Neural progenitor cell (in vitro differentiated cells): ENCODE measurements around the gene ATP1B3. TPM values are rescaled to one million over a fixed set of nuclear protein-coding genes. Genes with fewer than 3 reads are reported as not detected.
"Not testable (repeated sequence)": the region's sequence is repeated elsewhere in the genome, so short reads cannot be mapped to it uniquely, and the experiment has no call there.

Source experiments
- DNase-seq: peaks from one replicate; pipeline ENCODE4 v3.0.0-alpha.2; 2016; ENCODE audit warnings: low spot score
- H2AFZ ChIP-seq: fragments of 200-600 bp; sonication (generic); replicated peaks from 2 replicates; pipeline ENCODE4 v1.6.1; 2016; ENCODE audit warnings: antibody characterized with exemption
- H3F3A ChIP-seq: fragments of 200-600 bp; sonication (generic); 2 replicates; pipeline ENCODE4 v1.6.1; 2016; ENCODE audit warnings: antibody characterized with exemption, low read depth
- H3K27ac ChIP-seq: fragments of 200-600 bp; sonication (generic); 2 replicates; pipeline ENCODE4 v1.5.1; 2016; ENCODE audit warnings: mild to moderate bottlenecking
- H3K27me3 ChIP-seq: fragments of 200-600 bp; sonication (generic); 2 replicates; pipeline ENCODE4 v1.6.1; 2016; ENCODE audit warnings: mild to moderate bottlenecking, moderate library complexity
- H3K36me3 ChIP-seq: fragments of 200-600 bp; sonication (generic); 2 replicates; pipeline ENCODE4 v1.5.1; 2016
- H3K4me1 ChIP-seq: fragments of 200-600 bp; sonication (generic); 2 replicates; pipeline ENCODE4 v1.6.1; 2016; ENCODE audit warnings: mixed run types
- H3K4me2 ChIP-seq: fragments of 200-600 bp; sonication (generic); 2 replicates; pipeline ENCODE4 v1.6.1; 2016
- H3K4me3 ChIP-seq: fragments of 200-600 bp; sonication (generic); 2 replicates; pipeline ENCODE4 v1.5.1; 2016
- H3K79me2 ChIP-seq: fragments of 200-600 bp; sonication (generic); 2 replicates; pipeline ENCODE4 v1.6.1; 2016; ENCODE audit warnings: low read depth
- H3K9ac ChIP-seq: fragments of 200-600 bp; sonication (generic); 2 replicates; pipeline ENCODE4 v1.6.1; 2016
- H3K9me3 ChIP-seq: fragments of 200-600 bp; sonication (generic); 2 replicates; pipeline ENCODE4 v1.5.1; 2016; ENCODE audit warnings: low read depth
- H4K20me1 ChIP-seq: fragments of 200-600 bp; sonication (generic); 2 replicates; pipeline ENCODE4 v1.6.1; 2016; ENCODE audit warnings: low read depth
- H3K27ac Mint-ChIP-seq: 3 replicates; pipeline ENCODE4 v1.8.0; 2021; ENCODE audit warnings: mixed read lengths
- H3K27me3 Mint-ChIP-seq: 2 replicates; pipeline ENCODE4 v1.8.0; 2022; ENCODE audit warnings: low read depth, mild to moderate bottlenecking, inconsistent platforms, moderate library complexity, mixed read lengths; ENCODE audit not compliant: insufficient read depth
- H3K36me3 Mint-ChIP-seq: 3 replicates; pipeline ENCODE4 v1.8.0; 2021; ENCODE audit warnings: mixed read lengths
- H3K4me1 Mint-ChIP-seq: 3 replicates; pipeline ENCODE4 v1.8.0; 2021; ENCODE audit warnings: mixed read lengths
- H3K4me3 Mint-ChIP-seq: 3 replicates; pipeline ENCODE4 v1.8.0; 2021; ENCODE audit warnings: mild to moderate bottlenecking, moderate library complexity, mixed read lengths
- H3K9me3 Mint-ChIP-seq: 3 replicates; pipeline ENCODE4 v1.8.0; 2020; ENCODE audit warnings: mixed read lengths
- CTCF ChIP-seq: fragments of 200-600 bp; sonication (generic); IDR thresholded peaks from 2 replicates; pipeline ENCODE4 v1.5.1; 2017; ENCODE audit warnings: antibody characterized with exemption, mild to moderate bottlenecking
- EZH2 ChIP-seq: fragments of 200-600 bp; sonication (generic); IDR thresholded peaks from 2 replicates; pipeline ENCODE4 v1.6.1; 2017; ENCODE audit warnings: antibody characterized with exemption, mild to moderate bottlenecking, moderate library complexity
- EZH2phosphoT487 ChIP-seq: fragments of 200-600 bp; sonication (generic); IDR thresholded peaks from 2 replicates; pipeline ENCODE4 v1.6.1; 2017; ENCODE audit warnings: antibody characterized with exemption
- total RNA-seq: library from RNA; depleted of rRNA; stranded (reverse); fragments of >200 nt; gene quantifications from 2 replicates; pipeline ENCODE4 v1.2.3, GENCODE V29; 2015; ENCODE audit warnings: low replicate concordance

ATP1B3 gene
- total RNA-seq, 1 donor from 2014 or later, result 95.6 TPM

DNA sequence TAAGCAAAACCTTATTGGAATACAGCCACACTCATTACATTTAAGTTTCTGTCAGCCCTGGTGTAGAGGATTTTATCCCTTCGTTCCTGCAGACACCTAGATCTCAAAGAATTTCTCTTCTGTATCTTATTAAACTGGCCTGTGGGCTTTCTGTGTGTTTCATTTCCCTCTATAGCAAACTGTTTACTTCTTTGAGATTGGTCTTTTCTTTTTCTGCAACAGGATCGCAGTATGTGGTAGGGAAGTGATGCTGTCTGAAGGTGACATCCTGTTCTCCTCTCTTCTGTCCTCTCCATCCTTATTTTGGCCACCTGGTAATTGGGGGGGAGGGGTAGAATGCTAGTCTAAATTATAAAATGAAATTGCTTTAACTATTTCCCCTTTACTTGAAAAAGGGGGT is 25.5 kb downstream of the ATP1B3 start:
- Mint-ChIP-seq H3K27me3 (no peaks in the 10 kb centered on the region), H3K4me3 (no peak overlapping the region), H3K4me1 (no peaks in the 10 kb centered on the region), H3K9me3 (peaks cover 28% of the 10 kb centered on the region), H3K27ac (no peak overlapping the region), H3K36me3 (peaks cover 31% of the 10 kb centered on the region)
- Histone ChIP-seq H3F3A (no peaks in the 10 kb centered on the region), H2AFZ (no peak overlapping the region), H3K4me1 (no peaks in the 10 kb centered on the region), H3K36me3 (peaks cover 28% of the 10 kb centered on the region), H3K9ac (no peak overlapping the region), H3K4me2 (no peak overlapping the region), H4K20me1 (no peaks in the 10 kb centered on the region), H3K27ac (no peak overlapping the region), H3K9me3 (peaks cover 12% of the 10 kb centered on the region), H3K79me2 (peaks cover 52% of the 10 kb centered on the region), H3K27me3 (no peaks in the 10 kb centered on the region), H3K4me3 (no peak overlapping the region)
- no peak for DNase-seq
- TF ChIP-seq EZH2phosphoT487, result no peak
- no peak for TF ChIP-seq EZH2
- no peak for TF ChIP-seq CTCF

- peaks cover 12% of the 10 kb centered on the region for H3K9me3 Mint-ChIP-seq
- Histone ChIP-seq H3F3A (no peaks in the 10 kb centered on the region), H3K4me3 (no peak overlapping the region), H4K20me1 (no peaks in the 10 kb centered on the region), H3K36me3 (peaks cover 14% of the 10 kb centered on the region), H3K27ac (no peak overlapping the region), H3K79me2 (peaks cover 30% of the 10 kb centered on the region), H3K4me1 (no peaks in the 10 kb centered on the region), H2AFZ (no peak overlapping the region), H3K9ac (no peak overlapping the region), H3K9me3 (peaks cover 7% of the 10 kb centered on the region), H3K27me3 (no peaks in the 10 kb centered on the region), H3K4me2 (no peak overlapping the region)
- no peak overlapping the region for H3K27ac Mint-ChIP-seq
- no peaks in the 10 kb centered on the region for H3K27me3 Mint-ChIP-seq
- peaks cover 30% of the 10 kb centered on the region for H3K36me3 Mint-ChIP-seq
- no peak for TF ChIP-seq CTCF
- TF ChIP-seq EZH2, result no peak
- H3K4me3 Mint-ChIP-seq, result no peak overlapping the region
- no peak for DNase-seq
- H3K4me1 Mint-ChIP-seq, result no peaks in the 10 kb centered on the region
These were observed 27.8 kb downstream of the ATP1B3 start for GRCh38 chr3:141904203-141904602.

DNA sequence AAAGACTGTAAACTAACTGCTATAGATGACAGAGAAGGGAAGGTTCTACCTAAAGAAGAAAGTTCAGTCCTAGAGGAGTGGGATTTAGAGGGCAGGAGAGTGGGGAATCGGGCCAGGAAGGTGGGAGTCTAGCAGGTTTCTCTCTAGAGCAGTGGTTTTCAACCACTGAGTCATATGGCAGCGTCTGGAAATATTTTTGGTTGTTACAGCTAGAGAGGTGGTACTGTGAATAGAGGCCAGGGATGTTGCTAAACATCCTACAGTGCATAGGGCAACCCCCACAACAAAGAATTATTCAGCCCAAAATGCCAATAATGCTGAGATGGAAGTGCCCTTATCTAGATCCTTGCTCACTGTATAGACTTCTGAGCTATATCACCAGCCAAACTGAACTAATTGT is 28.7 kb downstream of the ATP1B3 start:
- Histone ChIP-seq H4K20me1 (no peaks in the 10 kb centered on the region), H3K4me2 (no peak overlapping the region), H3K36me3 (peaks cover 14% of the 10 kb centered on the region), H3K27ac (no peak overlapping the region), H2AFZ (no peak overlapping the region), H3K27me3 (no peaks in the 10 kb centered on the region), H3K79me2 (peaks cover 21% of the 10 kb centered on the region), H3F3A (no peaks in the 10 kb centered on the region), H3K4me1 (no peaks in the 10 kb centered on the region), H3K9ac (no peak overlapping the region), H3K4me3 (no peak overlapping the region), H3K9me3 (peaks cover 4% of the 10 kb centered on the region)
- Mint-ChIP-seq H3K27me3 (no peaks in the 10 kb centered on the region), H3K4me3 (no peak overlapping the region), H3K27ac (no peak overlapping the region), H3K9me3 (peaks cover 7% of the 10 kb centered on the region), H3K4me1 (no peaks in the 10 kb centered on the region), H3K36me3 (peaks cover 33% of the 10 kb centered on the region)
- no peak for DNase-seq
- no peak for TF ChIP-seq EZH2
- no peak for TF ChIP-seq CTCF

DNA sequence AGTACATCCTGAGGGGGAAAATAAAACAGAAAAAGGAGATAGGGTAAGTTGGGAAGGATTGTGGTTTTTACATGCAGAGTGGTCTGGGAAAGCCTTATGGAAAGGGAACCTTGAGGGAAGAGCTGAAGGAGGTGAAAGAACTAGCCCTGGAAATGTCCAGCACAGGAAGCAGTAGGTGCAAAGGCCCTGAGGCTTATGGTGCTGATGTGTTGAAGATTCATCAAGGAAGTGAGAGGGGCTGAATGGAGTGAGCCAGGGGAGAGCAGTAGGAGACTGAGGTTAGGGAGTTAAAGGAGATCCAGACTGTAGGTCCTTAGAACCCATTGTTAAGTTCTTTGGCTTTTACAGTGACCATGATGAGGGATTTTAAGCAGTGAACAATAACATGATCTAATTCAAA is 33.0 kb downstream of the ATP1B3 start:
- Mint-ChIP-seq H3K9me3 (peaks cover 7% of the 10 kb centered on the region), H3K27ac (no peak overlapping the region), H3K4me3 (no peak overlapping the region), H3K36me3 (peaks cover 55% of the 10 kb centered on the region), H3K27me3 (no peaks in the 10 kb centered on the region), H3K4me1 (no peaks in the 10 kb centered on the region)
- no peak overlapping the region for H2AFZ ChIP-seq
- H3K27ac ChIP-seq, result no peak overlapping the region
- no peaks in the 10 kb centered on the region for H3K79me2 ChIP-seq
- H3K4me3 ChIP-seq, result no peak overlapping the region
- H3K36me3 ChIP-seq, result peaks cover 26% of the 10 kb centered on the region
- H3K27me3 ChIP-seq, result no peaks in the 10 kb centered on the region
- no peak overlapping the region for H3K4me2 ChIP-seq
- DNase-seq, result no peak
- no peaks in the 10 kb centered on the region for H3K4me1 ChIP-seq
- H3K9ac ChIP-seq, result no peak overlapping the region
- H4K20me1 ChIP-seq, result no peaks in the 10 kb centered on the region
- H3K9me3 ChIP-seq, result no peaks in the 10 kb centered on the region
- H3F3A ChIP-seq, result no peaks in the 10 kb centered on the region
- TF ChIP-seq CTCF (no peak), EZH2 (no peak), EZH2phosphoT487 (no peak)

GRCh38 chr3:141909986-141910385 is 33.5 kb downstream of the ATP1B3 start:
- not testable (repeated sequence) for H3K4me3 ChIP-seq, H3K79me2 ChIP-seq, H3K9me3 ChIP-seq, H3K4me2 ChIP-seq, DNase-seq, H3K27ac Mint-ChIP-seq, H4K20me1 ChIP-seq, H3K4me1 ChIP-seq, H3K4me1 Mint-ChIP-seq, H3K27me3 Mint-ChIP-seq, H3K9ac ChIP-seq, H2AFZ ChIP-seq, H3K27me3 ChIP-seq, H3K9me3 Mint-ChIP-seq, H3K27ac ChIP-seq, H3F3A ChIP-seq, H3K4me3 Mint-ChIP-seq
- H3K36me3 Mint-ChIP-seq, result peaks cover 55% of the 10 kb centered on the region
- H3K36me3 ChIP-seq, result peaks cover 26% of the 10 kb centered on the region
